Activated CD4-positive, CD25-positive, alpha-beta regulatory T cell treated with anti-CD3 and anti-CD28 coated beads, Interleukin-2, amount 50 U/mL, for 24 hours (primary cell): ENCODE measurements around the gene AVPR2.

Experiments
- ATAC-seq, 2 donors: fragments of 150-1000 bp; cut with Tn5 transposase; one replicate each; pipeline ENCODE4 v1.10.0; 2021; ENCODE audit warnings: mild to moderate bottlenecking in 1 of 2, moderate library complexity in 1 of 2

AVPR2 gene

GRCh38 chrX:153920546-153920945 is 16.1 kb downstream of the AVPR2 start:
- no peak for ATAC-seq

GRCh38 chrX:153921070-153921469 is 16.6 kb downstream of the AVPR2 start:
- ATAC-seq, result no peak

- ATAC-seq, result no peak
These were observed 17.3 kb downstream of the AVPR2 start for GRCh38 chrX:153921511-153922446.

GRCh38 chrX:153922932-153923857 is 18.7 kb downstream of the AVPR2 start:
- ATAC-seq, result no peak

GRCh38 chrX:153924149-153924861 is 19.8 kb downstream of the AVPR2 start:
- ATAC-seq, result no peak

- ATAC-seq, result no peak
These were observed 20.9 kb downstream of the AVPR2 start for GRCh38 chrX:153925387-153925738.

GRCh38 chrX:153925739-153926551 is 21.5 kb downstream of the AVPR2 start, which contains the start of gene ARHGAP4:
ARHGAP4 (minus strand) TSS chrX:153926264; CDS start chrX:153926202, 62 bp downstream.
- ATAC-seq, result peak; percentile 3 to 4

DNA sequence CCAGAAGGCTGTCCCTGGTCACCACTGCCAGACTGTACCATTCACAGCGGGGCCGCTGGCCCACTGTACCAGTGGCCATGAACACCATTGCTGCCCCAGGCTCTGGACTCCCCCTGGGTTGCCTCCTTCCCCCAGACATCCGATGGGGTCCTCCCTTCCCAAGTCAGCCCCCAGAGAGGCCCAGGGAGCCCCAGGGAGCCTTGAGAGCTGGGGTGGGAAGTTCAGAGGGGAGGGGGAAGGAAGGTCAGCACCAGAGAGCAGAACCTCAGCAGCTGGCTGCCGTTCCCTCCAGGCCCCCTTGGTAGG is 22.0 kb downstream of the AVPR2 start:
- ATAC-seq, result no peak

DNA sequence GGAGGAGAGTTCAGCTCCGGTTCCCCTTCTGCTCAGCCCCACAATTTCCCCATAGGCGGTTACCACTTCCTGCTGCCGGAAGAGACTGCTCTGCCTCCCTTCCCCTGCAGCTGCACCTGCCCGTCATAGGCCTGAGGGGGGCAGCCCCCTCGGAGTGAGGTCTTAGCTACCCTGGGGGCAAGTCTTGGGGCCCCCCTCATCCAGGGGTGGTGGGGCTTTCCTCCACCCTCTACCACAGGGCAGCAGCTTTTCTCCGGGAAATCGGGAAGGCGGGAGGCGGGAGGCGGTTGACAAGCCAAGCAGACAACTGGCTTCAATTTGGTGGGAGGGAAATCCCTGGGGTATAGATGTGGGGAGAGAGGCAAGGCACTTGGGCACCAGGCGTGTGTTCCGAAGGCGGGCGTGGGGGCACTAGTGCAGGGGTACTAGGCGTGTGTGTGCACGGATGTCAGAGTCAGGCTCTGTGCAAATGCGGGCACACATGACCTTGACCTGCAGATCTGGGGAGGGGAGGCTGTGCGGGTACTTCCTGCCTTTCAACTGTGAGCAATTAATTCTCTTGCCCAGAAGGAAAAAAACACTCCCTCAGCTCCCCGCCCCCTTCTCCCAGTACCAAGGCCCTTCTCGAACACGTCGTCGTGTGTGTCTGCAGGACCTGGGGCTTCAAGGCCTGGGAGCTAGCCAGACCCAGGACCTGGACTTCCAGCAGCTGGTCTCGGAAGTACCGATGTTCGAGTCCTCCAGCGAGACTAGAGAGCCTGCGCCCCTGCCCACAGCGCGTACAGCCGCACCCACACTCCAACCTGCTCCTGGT is 22.6 kb downstream of the AVPR2 start:
- peak; percentile 40 to 44 for ATAC-seq

DNA sequence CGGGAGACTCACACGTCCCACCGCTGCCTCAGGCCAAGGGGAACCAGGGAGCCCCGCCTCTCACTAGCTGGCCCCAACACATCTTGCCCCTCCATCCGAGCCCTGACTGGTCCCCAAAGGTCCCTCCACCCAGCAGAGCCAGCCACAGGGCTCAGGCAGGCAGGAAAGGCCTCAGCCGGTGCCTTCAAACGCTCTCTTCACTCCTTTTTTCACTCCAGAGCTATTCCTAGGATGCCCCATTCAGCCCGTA is 23.1 kb downstream of the AVPR2 start:
- ATAC-seq, result no peak

DNA sequence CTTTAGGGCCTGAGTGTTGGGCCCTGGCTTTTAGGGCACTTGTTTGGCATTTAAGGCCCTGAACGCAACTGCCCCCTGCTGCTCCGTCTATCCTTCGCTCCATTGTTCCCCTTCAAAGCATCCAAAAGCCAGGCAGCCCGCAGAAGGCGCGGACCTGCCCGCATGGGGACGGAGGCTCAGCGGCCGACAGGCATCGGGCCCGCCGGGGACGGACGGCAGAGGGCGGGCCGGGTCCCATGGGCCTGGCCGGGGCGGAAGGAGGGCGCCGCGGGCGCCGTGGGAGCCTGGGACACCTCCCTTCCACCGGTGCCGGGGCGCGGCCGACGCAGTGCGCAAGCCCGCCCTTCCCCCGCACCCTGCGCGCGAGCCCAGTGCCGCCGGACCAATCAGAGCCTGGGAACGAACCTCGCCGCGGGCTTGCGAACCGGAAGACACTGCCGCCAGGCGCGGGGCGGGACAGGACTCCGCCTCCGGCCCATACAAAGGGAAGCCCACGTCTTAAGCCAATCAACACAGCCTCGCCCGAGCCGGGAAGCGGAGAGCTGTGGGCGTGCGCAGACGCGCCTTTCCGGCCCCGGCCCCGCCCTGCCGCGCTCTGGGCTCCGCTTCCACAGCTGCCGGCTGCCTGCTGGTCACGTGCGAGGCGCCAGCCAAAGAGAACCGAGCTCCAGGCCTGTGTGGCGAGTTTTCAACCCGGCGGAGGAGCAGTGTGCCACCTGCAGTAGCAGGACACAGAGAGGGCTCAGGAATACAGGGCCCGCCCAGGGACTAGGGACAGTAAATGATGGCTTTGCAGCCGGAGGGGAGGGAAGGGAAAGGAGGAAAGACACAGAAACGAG is 23.7 kb downstream of the AVPR2 start:
- ATAC-seq, result peak; percentile 84

GRCh38 chrX:153928846-153929245 is 24.4 kb downstream of the AVPR2 start:
- no peak for ATAC-seq

DNA sequence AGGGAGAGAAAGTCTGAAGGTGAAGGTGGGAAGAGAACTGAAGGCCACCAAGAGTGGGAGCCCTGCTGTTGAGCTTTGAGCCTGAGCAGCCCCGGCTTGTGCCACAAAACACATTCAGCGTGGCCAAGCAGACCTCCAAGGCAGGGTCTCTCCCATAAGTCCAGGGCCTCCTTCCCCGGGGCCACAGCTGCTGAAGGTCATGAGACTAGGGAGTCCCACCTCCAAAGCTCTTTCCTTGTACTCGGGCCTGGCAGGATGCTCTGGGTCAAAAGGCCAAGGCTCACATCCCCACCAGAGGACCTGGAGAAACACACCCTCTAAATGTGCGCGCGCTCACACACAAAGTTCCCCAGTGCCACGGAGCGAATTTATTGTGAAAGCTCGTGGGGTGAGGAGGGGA is 25.1 kb downstream of the AVPR2 start:
- ATAC-seq, result no peak

DNA sequence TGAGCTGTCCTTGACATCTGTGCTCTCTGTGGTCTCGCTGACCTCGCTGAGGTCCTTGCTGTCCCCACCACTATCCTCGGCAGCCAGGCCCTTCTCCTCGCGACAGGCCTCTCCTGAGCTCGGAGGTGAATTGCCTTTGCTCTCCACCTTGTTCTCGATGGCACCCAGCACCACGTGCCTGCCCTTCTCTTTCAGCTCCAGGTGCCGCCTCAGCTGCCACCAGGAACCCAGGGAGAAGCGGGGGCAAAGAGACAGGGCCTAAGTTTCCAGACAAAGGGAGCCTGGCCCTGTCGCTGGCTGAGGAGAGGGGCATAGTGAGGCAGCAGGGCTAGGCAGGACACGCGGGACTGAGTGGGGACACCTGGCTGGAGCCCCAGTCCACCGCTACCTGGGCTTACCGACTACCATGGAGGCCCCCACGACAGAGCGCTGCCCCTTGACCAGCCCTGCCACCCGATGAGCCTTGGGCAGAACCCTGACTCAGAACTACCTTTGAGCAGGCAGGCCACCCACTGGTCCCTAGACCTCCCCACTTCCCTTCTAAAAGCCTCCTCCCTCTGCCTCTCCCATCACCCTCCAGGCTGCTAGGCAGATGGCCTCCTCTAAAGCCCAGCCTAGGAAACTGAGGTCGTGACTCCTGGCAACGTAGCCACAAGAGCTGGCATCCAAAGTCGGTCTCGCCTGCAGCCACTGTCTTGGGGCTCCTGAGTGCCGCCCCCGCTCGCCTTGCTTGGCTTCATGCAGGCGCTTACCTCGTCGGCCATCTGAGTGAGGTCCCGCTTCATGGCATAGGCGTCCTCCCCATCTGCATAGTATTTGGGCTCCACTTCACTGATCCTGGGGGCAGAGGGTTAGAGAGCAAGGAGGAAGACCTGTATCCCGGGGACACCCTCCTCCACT is 25.8 kb downstream of the AVPR2 start:
- no peak for ATAC-seq

GRCh38 chrX:153931151-153931550 is 26.7 kb downstream of the AVPR2 start:
- no peak for ATAC-seq

DNA sequence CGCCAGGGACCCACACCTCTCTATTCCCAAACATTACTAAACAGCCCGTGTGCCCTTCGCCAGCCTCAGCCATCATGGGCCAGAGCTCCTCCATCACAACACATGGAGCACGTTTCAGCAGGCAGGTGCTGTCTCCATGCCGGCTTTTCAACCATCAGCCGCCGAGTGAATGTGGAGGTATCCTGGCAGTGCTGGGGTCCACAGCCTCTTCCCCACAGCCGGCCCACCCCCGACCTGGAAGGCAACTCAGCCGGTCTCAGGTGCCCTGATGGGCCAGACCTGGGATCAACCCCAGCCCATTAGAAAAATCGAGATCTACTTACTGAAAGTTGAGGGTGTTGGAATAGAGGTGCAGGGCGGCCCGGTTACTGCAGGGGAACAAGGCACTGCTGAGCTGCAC is 27.3 kb downstream of the AVPR2 start:
- ATAC-seq, result no peak

- no peak for ATAC-seq
These were observed 27.9 kb downstream of the AVPR2 start for GRCh38 chrX:153932220-153932915.

DNA sequence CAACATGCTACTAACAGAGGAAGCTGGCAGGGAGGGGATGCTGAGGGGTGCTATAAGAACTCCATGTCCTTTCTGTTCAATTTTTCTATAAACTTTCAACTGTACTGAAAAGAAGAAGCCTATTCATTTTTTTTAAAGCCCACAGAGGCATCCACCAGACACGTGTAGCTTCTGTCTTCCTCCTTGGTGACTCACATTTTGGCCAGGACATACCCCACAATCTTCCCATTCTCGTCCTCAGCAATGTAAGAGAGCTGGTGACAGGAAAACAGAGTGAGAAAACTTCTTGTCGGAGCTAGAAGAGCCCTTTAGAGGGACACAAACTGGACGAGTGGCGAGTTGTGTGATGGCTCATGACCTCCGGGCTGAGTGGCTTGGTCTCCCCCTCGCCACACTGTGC is 29.3 kb downstream of the AVPR2 start:
- no peak for ATAC-seq
